ENCODE data around the gene FANCC.
"Not testable (repeated sequence)": the region's sequence is repeated elsewhere in the genome, so short reads cannot be mapped to it uniquely, and the experiment has no call there.

FANCC gene

GRCh38 chr9:95317119-95317892 is at the start of gene FANCC:
TSS of gene FANCC (minus strand) at chr9:95317709. CDS start at chr9:95249291, 68,418 bp downstream.
- peak; percentile 92 for DNase-seq

GRCh38 chr9:95366731-95367325 is 49.3 kb upstream of the FANCC start:
- no peak for DNase-seq

GRCh38 chr9:95365766-95366165 is 48.3 kb upstream of the FANCC start:
- DNase-seq, result no peak

- no peak for DNase-seq
Measured at GRCh38 chr9:95363051-95363841, 45.7 kb upstream of the FANCC start.

GRCh38 chr9:95360866-95361265 is 43.4 kb upstream of the FANCC start:
- no peak for DNase-seq

GRCh38 chr9:95357316-95357715 is 39.8 kb upstream of the FANCC start:
- no peak for DNase-seq

GRCh38 chr9:95355500-95355899 is 38.0 kb upstream of the FANCC start:
- no peak for DNase-seq

GRCh38 chr9:95351051-95351450 is 33.5 kb upstream of the FANCC start:
- DNase-seq, result no peak

- DNase-seq, result no peak
Measured at GRCh38 chr9:95350266-95350665, 32.8 kb upstream of the FANCC start.

GRCh38 chr9:95349091-95350038 is 31.9 kb upstream of the FANCC start:
- no peak for DNase-seq

GRCh38 chr9:95346021-95346420 is 28.5 kb upstream of the FANCC start:
- DNase-seq, result no peak

GRCh38 chr9:95344735-95345325 is 27.3 kb upstream of the FANCC start:
- no peak for DNase-seq

GRCh38 chr9:95343725-95344287 is 26.3 kb upstream of the FANCC start:
- no peak for DNase-seq

GRCh38 chr9:95342571-95342970 is 25.1 kb upstream of the FANCC start:
- DNase-seq, result no peak

GRCh38 chr9:95341293-95341962 is 23.9 kb upstream of the FANCC start:
- no peak for DNase-seq

- DNase-seq, result no peak
Measured at GRCh38 chr9:95338243-95338642, 20.7 kb upstream of the FANCC start.

- DNase-seq, result no peak
Measured at GRCh38 chr9:95336281-95336680, 18.8 kb upstream of the FANCC start.

GRCh38 chr9:95333426-95333825 is 15.9 kb upstream of the FANCC start:
- DNase-seq, result no peak

- DNase-seq, result no peak
Measured at GRCh38 chr9:95332860-95333259, 15.4 kb upstream of the FANCC start.

- no peak for DNase-seq
Measured at GRCh38 chr9:95330720-95331404, 13.4 kb upstream of the FANCC start.

- not testable (repeated sequence) for DNase-seq
Measured at GRCh38 chr9:95329061-95329460, 11.6 kb upstream of the FANCC start.
